Measurements from ENCODE around the gene CCDC116.
"Not testable (repeated sequence)": the region's sequence is repeated elsewhere in the genome, so short reads cannot be mapped to it uniquely, and the experiment has no call there.

Gene CCDC116

GRCh38 chr22:21652547-21653545, 20.3 kb downstream of the CCDC116 start:
- DNase-seq (ENCODE audit: low read depth), result no peak

- no peak for DNase-seq (ENCODE audit: low read depth)
These were observed 24.4 kb downstream of the CCDC116 start for GRCh38 chr22:21657020-21657359.

GRCh38 chr22:21657360-21658032, 24.9 kb downstream of the CCDC116 start:
- DNase-seq (ENCODE audit: low read depth), result peak; percentile 63

- no peak for DNase-seq (ENCODE audit: low read depth)
These were observed 27.4 kb downstream of the CCDC116 start for GRCh38 chr22:21659864-21660525.

- no peak for DNase-seq (ENCODE audit: low read depth)
These were observed 28.3 kb downstream of the CCDC116 start for GRCh38 chr22:21660904-21661303.

- no peak for DNase-seq (ENCODE audit: low read depth)
These were observed 29.4 kb downstream of the CCDC116 start for GRCh38 chr22:21661991-21662390.

GRCh38 chr22:21663738-21664137, 31.2 kb downstream of the CCDC116 start:
- DNase-seq (ENCODE audit: low read depth), result no peak

GRCh38 chr22:21665047-21665851, 32.7 kb downstream of the CCDC116 start:
- DNase-seq (ENCODE audit: low read depth), result no peak

GRCh38 chr22:21666786-21667185, 34.2 kb downstream of the CCDC116 start:
- no peak for DNase-seq (ENCODE audit: low read depth)

- DNase-seq (ENCODE audit: low read depth), result no peak
These were observed 36.5 kb downstream of the CCDC116 start for GRCh38 chr22:21669026-21669425.

- no peak for DNase-seq (ENCODE audit: low read depth)
These were observed 39.6 kb downstream of the CCDC116 start for GRCh38 chr22:21672107-21672629.

- no peak for DNase-seq (ENCODE audit: low read depth)
These were observed 41.2 kb downstream of the CCDC116 start for GRCh38 chr22:21673534-21674321.

GRCh38 chr22:21674638-21675245, 42.2 kb downstream of the CCDC116 start:
- DNase-seq (ENCODE audit: low read depth), result no peak

GRCh38 chr22:21677606-21678443, 45.3 kb downstream of the CCDC116 start:
- no peak for DNase-seq (ENCODE audit: low read depth)

- DNase-seq (ENCODE audit: low read depth), result not testable (repeated sequence)
These were observed 46.3 kb downstream of the CCDC116 start for GRCh38 chr22:21678842-21679241.

GRCh38 chr22:21679383-21679782, 46.8 kb downstream of the CCDC116 start:
- DNase-seq (ENCODE audit: low read depth), result no peak

GRCh38 chr22:21680830-21681565, 48.4 kb downstream of the CCDC116 start:
- no peak for DNase-seq (ENCODE audit: low read depth)

- DNase-seq (ENCODE audit: low read depth), result no peak
These were observed 49.2 kb downstream of the CCDC116 start for GRCh38 chr22:21681566-21682370.
